ENCODE data around the gene MEGF9.

MEGF9 gene

GRCh38 chr9:120697448-120697847, 16.8 kb downstream of the MEGF9 start:
- H3K4me3 ChIP-seq (replicated peaks; ENCODE audit: low read depth, low read length) = no peak overlapping the region
- no peak for TF ChIP-seq CTCF (IDR thresholded peaks at IDR 0.05; ENCODE audit: insufficient read depth, low read length, poor library complexity, severe bottlenecking)
- no peaks in the 10 kb centered on the region for H3K36me3 ChIP-seq (ENCODE audit: control insufficient read depth, insufficient read depth, low read length)
- no peaks in the 10 kb centered on the region for H3K27me3 ChIP-seq (replicated peaks; ENCODE audit: control insufficient read depth, insufficient read depth, low read length)
- no peak for DNase-seq (ENCODE audit: extremely low read depth, insufficient read length)

- no peak overlapping the region for H3K4me3 ChIP-seq (replicated peaks; ENCODE audit: low read depth, low read length)
- no peak for TF ChIP-seq CTCF (IDR thresholded peaks at IDR 0.05; ENCODE audit: insufficient read depth, low read length, poor library complexity, severe bottlenecking)
- no peak for DNase-seq (ENCODE audit: extremely low read depth, insufficient read length)
- H3K27me3 ChIP-seq (replicated peaks; ENCODE audit: control insufficient read depth, insufficient read depth, low read length) = no peaks in the 10 kb centered on the region
- no peaks in the 10 kb centered on the region for H3K36me3 ChIP-seq (ENCODE audit: control insufficient read depth, insufficient read depth, low read length)
These were observed 17.6 kb downstream of the MEGF9 start for GRCh38 chr9:120696551-120697230.

GRCh38 chr9:120694559-120694958, 19.7 kb downstream of the MEGF9 start:
- no peaks in the 10 kb centered on the region for H3K27me3 ChIP-seq (replicated peaks; ENCODE audit: control insufficient read depth, insufficient read depth, low read length)
- no peaks in the 10 kb centered on the region for H3K36me3 ChIP-seq (ENCODE audit: control insufficient read depth, insufficient read depth, low read length)
- H3K4me3 ChIP-seq (replicated peaks; ENCODE audit: low read depth, low read length) = no peak overlapping the region
- TF ChIP-seq CTCF (IDR thresholded peaks at IDR 0.05; ENCODE audit: insufficient read depth, low read length, poor library complexity, severe bottlenecking) = no peak
- no peak for DNase-seq (ENCODE audit: extremely low read depth, insufficient read length)

- Histone ChIP-seq H3K36me3 (ENCODE audit: control insufficient read depth, insufficient read depth, low read length) (no peaks in the 10 kb centered on the region), H3K4me3 (replicated peaks; ENCODE audit: low read depth, low read length) (no peak overlapping the region), H3K27me3 (replicated peaks; ENCODE audit: control insufficient read depth, insufficient read depth, low read length) (no peaks in the 10 kb centered on the region)
- no peak for TF ChIP-seq CTCF (IDR thresholded peaks at IDR 0.05; ENCODE audit: insufficient read depth, low read length, poor library complexity, severe bottlenecking)
- no peak for DNase-seq (ENCODE audit: extremely low read depth, insufficient read length)
These were observed 20.6 kb downstream of the MEGF9 start for GRCh38 chr9:120693700-120694008.

GRCh38 chr9:120692901-120693699, 21.2 kb downstream of the MEGF9 start:
- no peaks in the 10 kb centered on the region for H3K27me3 ChIP-seq (replicated peaks; ENCODE audit: control insufficient read depth, insufficient read depth, low read length)
- no peaks in the 10 kb centered on the region for H3K36me3 ChIP-seq (ENCODE audit: control insufficient read depth, insufficient read depth, low read length)
- no peak overlapping the region for H3K4me3 ChIP-seq (replicated peaks; ENCODE audit: low read depth, low read length)
- DNase-seq (ENCODE audit: extremely low read depth, insufficient read length) = no peak
- TF ChIP-seq CTCF (IDR thresholded peaks at IDR 0.05; ENCODE audit: insufficient read depth, low read length, poor library complexity, severe bottlenecking) = no peak
